ENCODE data around the gene JMJD6. TPM values are rescaled to one million over a fixed set of nuclear protein-coding genes. Genes with fewer than 3 reads are reported as not detected.
A peak's percentile ranks its signal among the peaks of the same experiment; 100 is the strongest.

Gene JMJD6
- total and polyA plus RNA-seq, 9 of the 15 experiments (the other 6 are each of a cell fraction or from before 2014, with no cell fraction given): 2.5 to 52.3 (median 36.3) TPM

DNA sequence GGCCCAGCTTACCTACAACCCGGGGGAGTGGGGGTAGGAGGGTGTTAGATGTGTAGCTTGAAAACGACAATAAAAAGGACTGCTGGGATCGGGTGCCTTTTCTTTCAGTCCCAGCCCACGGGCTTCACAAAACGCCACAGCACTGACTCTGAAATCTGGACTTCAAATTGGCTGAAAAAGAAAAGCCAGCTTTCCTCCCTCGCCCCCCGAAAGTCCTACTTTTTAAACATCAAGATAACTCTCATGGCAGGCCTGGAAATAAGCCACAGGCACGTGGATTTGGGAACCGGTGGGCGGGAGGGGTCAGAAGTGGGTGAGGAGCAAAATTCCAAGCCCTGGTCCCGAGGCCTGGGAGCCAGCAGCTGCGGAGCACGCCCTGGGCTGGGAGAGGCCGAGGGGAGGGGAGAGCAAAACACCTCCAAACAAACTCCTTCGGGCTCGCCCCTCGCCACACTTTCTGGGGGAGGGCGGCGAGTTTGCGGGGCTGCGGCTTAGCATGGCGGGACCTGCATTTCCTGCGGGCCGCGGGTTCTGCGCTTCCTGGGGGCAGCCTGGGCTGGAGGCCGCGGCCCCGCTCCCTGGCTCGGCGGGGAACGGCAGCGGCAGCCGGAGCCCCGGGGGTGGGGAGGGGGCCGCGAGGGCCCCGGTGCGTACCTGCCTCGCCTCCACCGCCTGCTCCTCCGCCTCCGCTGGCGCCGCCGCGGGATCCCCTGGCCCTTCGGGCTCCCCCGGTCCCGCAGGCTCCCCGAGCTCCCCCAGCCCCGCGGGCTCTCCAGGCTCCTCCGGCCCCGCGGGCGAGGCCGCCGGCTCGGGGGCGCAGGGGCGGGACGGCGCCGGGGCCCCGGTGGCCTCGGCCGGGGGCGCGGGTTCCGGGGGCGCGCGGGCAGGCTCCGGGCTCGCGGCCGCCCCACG is 16.2 kb downstream of the JMJD6 start (continued):
- TF ChIP-seq, protein P1, sequence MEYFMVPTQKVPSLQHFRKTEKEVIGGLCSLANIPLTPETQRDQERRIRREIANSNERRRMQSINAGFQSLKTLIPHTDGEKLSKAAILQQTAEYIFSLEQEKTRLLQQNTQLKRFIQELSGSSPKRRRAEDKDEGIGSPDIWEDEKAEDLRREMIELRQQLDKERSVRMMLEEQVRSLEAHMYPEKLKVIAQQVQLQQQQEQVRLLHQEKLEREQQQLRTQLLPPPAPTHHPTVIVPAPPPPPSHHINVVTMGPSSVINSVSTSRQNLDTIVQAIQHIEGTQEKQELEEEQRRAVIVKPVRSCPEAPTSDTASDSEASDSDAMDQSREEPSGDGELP (CRISPR knock-in tag; IDR thresholded peaks at IDR 0.05; ENCODE audit: borderline replicate concordance): peak; percentile 43; the same call in 1 of the 2 replicates
- TF ChIP-seq ZBTB7A (IDR thresholded peaks at IDR 0.05; ENCODE audit: borderline replicate concordance, control insufficient read depth, low read depth, low read length) (peak; percentile 64; the same call in 1 of the 2 replicates), MAZ (CRISPR knock-in tag; conservative IDR thresholded peaks at IDR 0.05 in 1 of 2, IDR thresholded peaks at IDR 0.05 in 1 of 2) (0 out of 4 replicates have a peak, but pooled peaks of 1 of the 2 experiments have one; percentile 46), GABPA (tag; conservative IDR thresholded peaks at IDR 0.05; ENCODE audit: low read depth) (0 out of 2 replicates have a peak, but pooled peaks have one; percentile 19), EGR1 (conservative IDR thresholded peaks at IDR 0.05) (0 out of 2 replicates have a peak, but pooled peaks have one; percentile 16), RBBP5 (IDR thresholded peaks at IDR 0.05; ENCODE audit: borderline replicate concordance, insufficient read depth, low read length, poor library complexity, severe bottlenecking) (peak; percentile 7), PHF8 (IDR thresholded peaks at IDR 0.05; ENCODE audit: borderline replicate concordance, low read length) (peak; percentile 25; the same call in 1 of the 2 replicates), CHD1 (IDR thresholded peaks at IDR 0.05; ENCODE audit: low read length) (peak; percentile 36), CXXC5 (CRISPR knock-in tag; IDR thresholded peaks at IDR 0.05) (peak; percentile 44; the same call in 1 of the 2 replicates)
- TF ChIP-seq, protein P2, sequence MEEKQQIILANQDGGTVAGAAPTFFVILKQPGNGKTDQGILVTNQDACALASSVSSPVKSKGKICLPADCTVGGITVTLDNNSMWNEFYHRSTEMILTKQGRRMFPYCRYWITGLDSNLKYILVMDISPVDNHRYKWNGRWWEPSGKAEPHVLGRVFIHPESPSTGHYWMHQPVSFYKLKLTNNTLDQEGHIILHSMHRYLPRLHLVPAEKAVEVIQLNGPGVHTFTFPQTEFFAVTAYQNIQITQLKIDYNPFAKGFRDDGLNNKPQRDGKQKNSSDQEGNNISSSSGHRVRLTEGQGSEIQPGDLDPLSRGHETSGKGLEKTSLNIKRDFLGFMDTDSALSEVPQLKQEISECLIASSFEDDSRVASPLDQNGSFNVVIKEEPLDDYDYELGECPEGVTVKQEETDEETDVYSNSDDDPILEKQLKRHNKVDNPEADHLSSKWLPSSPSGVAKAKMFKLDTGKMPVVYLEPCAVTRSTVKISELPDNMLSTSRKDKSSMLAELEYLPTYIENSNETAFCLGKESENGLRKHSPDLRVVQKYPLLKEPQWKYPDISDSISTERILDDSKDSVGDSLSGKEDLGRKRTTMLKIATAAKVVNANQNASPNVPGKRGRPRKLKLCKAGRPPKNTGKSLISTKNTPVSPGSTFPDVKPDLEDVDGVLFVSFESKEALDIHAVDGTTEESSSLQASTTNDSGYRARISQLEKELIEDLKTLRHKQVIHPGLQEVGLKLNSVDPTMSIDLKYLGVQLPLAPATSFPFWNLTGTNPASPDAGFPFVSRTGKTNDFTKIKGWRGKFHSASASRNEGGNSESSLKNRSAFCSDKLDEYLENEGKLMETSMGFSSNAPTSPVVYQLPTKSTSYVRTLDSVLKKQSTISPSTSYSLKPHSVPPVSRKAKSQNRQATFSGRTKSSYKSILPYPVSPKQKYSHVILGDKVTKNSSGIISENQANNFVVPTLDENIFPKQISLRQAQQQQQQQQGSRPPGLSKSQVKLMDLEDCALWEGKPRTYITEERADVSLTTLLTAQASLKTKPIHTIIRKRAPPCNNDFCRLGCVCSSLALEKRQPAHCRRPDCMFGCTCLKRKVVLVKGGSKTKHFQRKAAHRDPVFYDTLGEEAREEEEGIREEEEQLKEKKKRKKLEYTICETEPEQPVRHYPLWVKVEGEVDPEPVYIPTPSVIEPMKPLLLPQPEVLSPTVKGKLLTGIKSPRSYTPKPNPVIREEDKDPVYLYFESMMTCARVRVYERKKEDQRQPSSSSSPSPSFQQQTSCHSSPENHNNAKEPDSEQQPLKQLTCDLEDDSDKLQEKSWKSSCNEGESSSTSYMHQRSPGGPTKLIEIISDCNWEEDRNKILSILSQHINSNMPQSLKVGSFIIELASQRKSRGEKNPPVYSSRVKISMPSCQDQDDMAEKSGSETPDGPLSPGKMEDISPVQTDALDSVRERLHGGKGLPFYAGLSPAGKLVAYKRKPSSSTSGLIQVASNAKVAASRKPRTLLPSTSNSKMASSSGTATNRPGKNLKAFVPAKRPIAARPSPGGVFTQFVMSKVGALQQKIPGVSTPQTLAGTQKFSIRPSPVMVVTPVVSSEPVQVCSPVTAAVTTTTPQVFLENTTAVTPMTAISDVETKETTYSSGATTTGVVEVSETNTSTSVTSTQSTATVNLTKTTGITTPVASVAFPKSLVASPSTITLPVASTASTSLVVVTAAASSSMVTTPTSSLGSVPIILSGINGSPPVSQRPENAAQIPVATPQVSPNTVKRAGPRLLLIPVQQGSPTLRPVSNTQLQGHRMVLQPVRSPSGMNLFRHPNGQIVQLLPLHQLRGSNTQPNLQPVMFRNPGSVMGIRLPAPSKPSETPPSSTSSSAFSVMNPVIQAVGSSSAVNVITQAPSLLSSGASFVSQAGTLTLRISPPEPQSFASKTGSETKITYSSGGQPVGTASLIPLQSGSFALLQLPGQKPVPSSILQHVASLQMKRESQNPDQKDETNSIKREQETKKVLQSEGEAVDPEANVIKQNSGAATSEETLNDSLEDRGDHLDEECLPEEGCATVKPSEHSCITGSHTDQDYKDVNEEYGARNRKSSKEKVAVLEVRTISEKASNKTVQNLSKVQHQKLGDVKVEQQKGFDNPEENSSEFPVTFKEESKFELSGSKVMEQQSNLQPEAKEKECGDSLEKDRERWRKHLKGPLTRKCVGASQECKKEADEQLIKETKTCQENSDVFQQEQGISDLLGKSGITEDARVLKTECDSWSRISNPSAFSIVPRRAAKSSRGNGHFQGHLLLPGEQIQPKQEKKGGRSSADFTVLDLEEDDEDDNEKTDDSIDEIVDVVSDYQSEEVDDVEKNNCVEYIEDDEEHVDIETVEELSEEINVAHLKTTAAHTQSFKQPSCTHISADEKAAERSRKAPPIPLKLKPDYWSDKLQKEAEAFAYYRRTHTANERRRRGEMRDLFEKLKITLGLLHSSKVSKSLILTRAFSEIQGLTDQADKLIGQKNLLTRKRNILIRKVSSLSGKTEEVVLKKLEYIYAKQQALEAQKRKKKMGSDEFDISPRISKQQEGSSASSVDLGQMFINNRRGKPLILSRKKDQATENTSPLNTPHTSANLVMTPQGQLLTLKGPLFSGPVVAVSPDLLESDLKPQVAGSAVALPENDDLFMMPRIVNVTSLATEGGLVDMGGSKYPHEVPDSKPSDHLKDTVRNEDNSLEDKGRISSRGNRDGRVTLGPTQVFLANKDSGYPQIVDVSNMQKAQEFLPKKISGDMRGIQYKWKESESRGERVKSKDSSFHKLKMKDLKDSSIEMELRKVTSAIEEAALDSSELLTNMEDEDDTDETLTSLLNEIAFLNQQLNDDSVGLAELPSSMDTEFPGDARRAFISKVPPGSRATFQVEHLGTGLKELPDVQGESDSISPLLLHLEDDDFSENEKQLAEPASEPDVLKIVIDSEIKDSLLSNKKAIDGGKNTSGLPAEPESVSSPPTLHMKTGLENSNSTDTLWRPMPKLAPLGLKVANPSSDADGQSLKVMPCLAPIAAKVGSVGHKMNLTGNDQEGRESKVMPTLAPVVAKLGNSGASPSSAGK (IDR thresholded peaks at IDR 0.05): peak; percentile 68
